AG04449 (cell line): ENCODE results near the gene MYO7B.

Experiments used
- CTCF ChIA-PET: fragments of 350-600 bp; formaldehyde crosslinking; extraction: SDS; loops from one replicate; lab custom pipeline; 2021; ENCODE audit warnings: antibody characterized with exemption; lab: Yijun Ruan, JAX
- POLR2A ChIA-PET: fragments of 400-600, 350-600 bp; formaldehyde crosslinking; extraction: SDS; loops from one replicate; lab custom pipeline; 2020; ENCODE audit warnings: antibody characterized with exemption, inconsistent platforms; lab: Yijun Ruan, JAX
- DNase-seq: peaks from one replicate; pipeline ENCODE4 v3.0.0-alpha.2; 2010; ENCODE audit warnings: low read depth, low spot score
- H3K4me3 ChIP-seq: 2 replicates; pipeline ENCODE4 v1.5.1; 2011; ENCODE audit warnings: low read depth, mild to moderate bottlenecking, control low read depth, low read length
- TF ChIP-seq, protein P1 (sequence below): IDR thresholded peaks from one replicate; pipeline ENCODE4 v1.5.1; 2011; ENCODE audit warnings: mild to moderate bottlenecking, moderate library complexity, low read length, control low read depth, inconsistent platforms; ENCODE audit not compliant: insufficient read depth; ENCODE audit errors: missing control alignments

The MYO7B gene

DNA sequence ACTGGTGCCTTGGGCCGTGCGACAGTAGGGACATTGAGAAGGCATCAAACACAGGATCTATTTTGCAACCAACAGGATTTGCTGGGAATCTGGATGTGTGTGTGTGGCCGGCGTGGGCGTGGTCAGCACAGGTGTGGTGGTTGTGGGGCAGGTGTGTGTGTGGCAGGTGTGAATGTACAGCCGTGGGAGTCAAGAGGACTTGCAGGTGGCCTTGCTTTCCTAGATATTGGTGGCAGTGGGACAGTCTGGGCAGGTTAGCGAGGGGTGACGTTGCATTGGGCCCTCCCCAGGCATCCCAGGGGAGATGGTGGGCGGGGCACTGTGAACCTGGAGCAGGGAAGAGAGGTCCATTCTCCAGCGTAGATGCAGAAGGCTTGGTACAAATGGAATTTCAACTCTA, 143.0 kb downstream of the MYO7B start:
- TF ChIP-seq, protein P1, sequence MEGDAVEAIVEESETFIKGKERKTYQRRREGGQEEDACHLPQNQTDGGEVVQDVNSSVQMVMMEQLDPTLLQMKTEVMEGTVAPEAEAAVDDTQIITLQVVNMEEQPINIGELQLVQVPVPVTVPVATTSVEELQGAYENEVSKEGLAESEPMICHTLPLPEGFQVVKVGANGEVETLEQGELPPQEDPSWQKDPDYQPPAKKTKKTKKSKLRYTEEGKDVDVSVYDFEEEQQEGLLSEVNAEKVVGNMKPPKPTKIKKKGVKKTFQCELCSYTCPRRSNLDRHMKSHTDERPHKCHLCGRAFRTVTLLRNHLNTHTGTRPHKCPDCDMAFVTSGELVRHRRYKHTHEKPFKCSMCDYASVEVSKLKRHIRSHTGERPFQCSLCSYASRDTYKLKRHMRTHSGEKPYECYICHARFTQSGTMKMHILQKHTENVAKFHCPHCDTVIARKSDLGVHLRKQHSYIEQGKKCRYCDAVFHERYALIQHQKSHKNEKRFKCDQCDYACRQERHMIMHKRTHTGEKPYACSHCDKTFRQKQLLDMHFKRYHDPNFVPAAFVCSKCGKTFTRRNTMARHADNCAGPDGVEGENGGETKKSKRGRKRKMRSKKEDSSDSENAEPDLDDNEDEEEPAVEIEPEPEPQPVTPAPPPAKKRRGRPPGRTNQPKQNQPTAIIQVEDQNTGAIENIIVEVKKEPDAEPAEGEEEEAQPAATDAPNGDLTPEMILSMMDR: no peak
- no peak for DNase-seq
- ChIA-PET CTCF (no interaction called here), POLR2A (interaction anchor here (0.6 kb wide), 1 partner anchor 89 kb away, joined by 3 read pairs; no protein-coding TSS in a partner anchor)
- H3K4me3 ChIP-seq: no peak overlapping the region

DNA sequence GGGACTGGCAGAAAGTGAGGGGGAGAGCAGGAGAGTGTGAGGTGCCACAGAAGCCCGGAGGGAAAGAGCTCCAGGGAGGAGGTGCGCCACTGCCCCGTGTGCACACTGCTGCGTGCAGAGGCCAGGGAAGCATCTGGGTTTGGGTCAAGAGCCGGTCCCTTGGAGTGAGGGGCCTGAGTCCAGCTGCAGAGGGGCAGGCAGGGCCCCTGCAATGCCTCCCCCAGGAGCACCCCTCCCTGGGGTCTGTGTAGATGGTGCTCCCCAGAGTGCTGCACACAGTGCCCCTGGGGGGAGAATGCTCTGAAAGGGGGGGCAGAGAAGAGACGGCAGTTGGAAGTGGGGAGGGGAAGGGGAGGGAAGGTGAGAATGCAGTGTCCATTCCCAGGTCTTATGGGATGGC, 143.5 kb downstream of the MYO7B start:
- ChIA-PET POLR2A (no interaction called here), CTCF (no interaction called here)

DNA sequence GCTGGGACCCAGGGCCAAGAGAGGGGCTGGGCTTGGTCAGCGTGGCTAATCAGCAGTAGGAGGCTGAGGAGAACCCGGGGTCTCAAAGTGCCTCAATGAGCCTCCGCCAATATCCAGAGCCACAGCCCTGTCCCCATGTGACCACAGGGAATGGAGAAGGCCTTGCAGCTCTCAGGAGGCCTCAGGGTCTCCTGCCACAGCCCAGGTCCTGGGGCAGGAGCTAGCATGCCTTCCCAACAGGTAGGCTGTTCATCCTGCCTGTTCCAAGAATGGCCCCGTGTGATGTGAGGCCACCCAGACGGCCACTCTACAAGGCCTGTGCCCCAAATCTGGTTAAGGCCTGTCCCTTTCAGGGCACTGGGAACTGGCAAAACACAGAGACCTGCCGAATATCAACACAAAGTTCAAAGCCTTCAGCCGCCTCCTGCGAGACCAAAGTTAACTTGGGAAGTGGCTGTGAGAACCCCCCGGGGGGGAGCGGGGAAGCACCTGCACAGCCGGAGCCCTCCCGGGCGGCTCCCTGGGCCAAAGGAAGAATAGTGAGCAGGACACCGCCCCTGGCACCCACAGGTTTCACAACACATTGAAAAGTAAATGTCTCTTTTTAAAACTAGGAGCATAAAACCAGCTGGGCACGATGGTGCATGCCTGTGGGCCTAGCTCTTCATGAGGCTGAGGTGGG, 144.3 kb downstream of the MYO7B start:
- POLR2A ChIA-PET: interaction anchor here (1.3 kb wide), 1 partner anchor 22 kb away, joined by 3 read pairs; the partner anchor contains the start of gene SFT2D3
- H3K4me3 ChIP-seq: no peak overlapping the region
- CTCF ChIA-PET: interaction anchor here (0.6 to 3.8 kb wide), 3 partner anchors 15 to 200 kb away, joined by 3 to 13 read pairs (median 3); no protein-coding TSS in a partner anchor
- DNase-seq: no peak
- TF ChIP-seq, protein P1: no peak

More for the DNA sequence above, 143.5 kb downstream of the MYO7B start:
- TF ChIP-seq, protein P1: no peak
- DNase-seq: no peak
- H3K4me3 ChIP-seq: no peak overlapping the region

DNA sequence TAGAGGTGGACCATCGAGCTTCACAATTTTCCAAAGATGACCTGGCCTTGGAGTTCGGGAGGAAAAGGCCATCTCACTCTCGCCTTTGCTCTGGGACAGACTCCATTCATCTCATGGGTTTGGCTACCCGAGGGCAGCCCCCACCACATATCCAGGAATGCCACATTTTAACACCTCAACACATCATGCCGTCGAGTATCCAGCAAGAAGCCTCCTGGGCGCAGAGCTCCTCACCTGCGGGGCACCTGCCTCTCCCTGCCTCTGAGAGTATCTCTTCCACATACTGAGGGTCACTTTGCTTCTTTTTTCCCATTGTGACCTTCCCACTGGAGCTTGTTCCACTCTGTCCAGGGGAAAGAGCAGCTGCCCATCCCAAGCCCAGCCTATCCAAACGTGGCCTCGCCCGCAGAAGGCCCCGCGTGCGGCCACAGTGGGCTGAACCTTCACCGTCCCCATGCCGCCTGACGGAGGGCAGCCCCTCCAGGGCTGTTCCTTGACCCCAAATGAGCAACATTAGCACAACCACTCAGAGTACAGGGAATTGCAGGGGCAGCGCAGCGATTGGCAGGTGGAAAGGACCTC, 145.3 kb downstream of the MYO7B start:
- no peak overlapping the region for H3K4me3 ChIP-seq
- TF ChIP-seq, protein P1: no peak
- no peak for DNase-seq
- CTCF ChIA-PET: interaction anchor here (0.6 to 3.8 kb wide), 3 partner anchors 14 to 201 kb away, joined by 3 to 13 read pairs (median 3); no protein-coding TSS in a partner anchor
- POLR2A ChIA-PET: interaction anchor here (1.3 kb wide), 1 partner anchor 21 kb away, joined by 3 read pairs; the partner anchor contains the start of gene SFT2D3

DNA sequence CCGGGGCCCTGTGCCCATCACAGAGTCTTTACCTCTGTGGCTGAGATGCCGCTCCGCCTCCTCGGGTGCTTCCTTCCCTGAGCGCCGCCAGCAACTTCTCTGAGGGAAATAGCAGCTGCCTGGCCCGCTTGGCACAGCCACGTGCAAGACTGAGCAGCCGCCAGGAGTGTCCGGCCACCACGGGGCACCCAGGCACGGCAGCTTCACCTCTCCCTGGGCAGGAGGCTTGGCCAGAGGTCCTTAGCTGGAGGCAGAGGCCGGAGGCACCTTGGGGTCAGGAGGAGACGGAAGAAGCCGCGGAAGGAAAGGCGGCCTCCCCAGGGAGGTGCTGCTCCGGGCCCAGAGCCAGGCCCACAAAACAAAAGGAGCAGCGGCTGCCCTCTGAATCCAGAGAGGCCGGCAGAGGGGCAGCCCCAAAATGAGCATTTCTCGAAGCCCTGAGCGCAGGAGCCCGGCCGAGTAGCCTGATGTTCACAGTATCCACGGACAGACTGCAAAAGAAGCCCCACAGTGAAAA, 145.9 kb downstream of the MYO7B start:
- POLR2A ChIA-PET: interaction anchor here (1.3 kb wide), 1 partner anchor 20 kb away, joined by 3 read pairs; the partner anchor contains the start of gene SFT2D3

More for the DNA sequence above, 145.9 kb downstream of the MYO7B start:
- H3K4me3 ChIP-seq: no peak overlapping the region
- CTCF ChIA-PET: interaction anchor here (1.0 to 3.8 kb wide), 3 partner anchors 14 to 90 kb away, joined by 3 to 13 read pairs (median 5); no protein-coding TSS in a partner anchor
- TF ChIP-seq, protein P1: no peak
- DNase-seq: no peak
